Common myeloid progenitor, CD34-positive (primary cell): Measurements from ENCODE around the gene PRELP.

ENCODE experiments used
- CTCF ChIA-PET: fragments of 350-600 bp; sonication (Branson Sonifier 250); formaldehyde crosslinking; loops from one replicate; lab custom pipeline; 2021; ENCODE audit warnings: antibody characterized with exemption; lab: Charles Lee
- POLR2A ChIA-PET: fragments of 350-600 bp; sonication (Branson Sonifier 250); formaldehyde crosslinking; loops from one replicate; lab custom pipeline; 2021; ENCODE audit warnings: antibody characterized with exemption; lab: Charles Lee
- DNase-seq, 3 donors: peaks; one replicate each; pipeline versions ENCODE4 v3.0.0 to v3.0.0-alpha.2; 2013
- H3K27ac ChIP-seq, 2 experiments: 1 replicate in 1 of 2; 2 replicates in 1 of 2; pipeline ENCODE4 v1.7.0; 2013; ENCODE audit warnings: inconsistent platforms in 2 of 2, low read length in 2 of 2, mild to moderate bottlenecking in 2 of 2, low read depth in 1 of 2, moderate library complexity in 1 of 2; ENCODE audit not compliant: severe bottlenecking in 2 of 2, insufficient read depth in 1 of 2, poor library complexity in 1 of 2
- H3K27me3 ChIP-seq, 5 experiments: replicated peaks in 2 of 5; 1 replicate in 3 of 5; 2 replicates in 2 of 5; pipeline versions ENCODE4 v1.6.1 to v1.7.0; 2013; ENCODE audit warnings: low read length in 4 of 5, mild to moderate bottlenecking in 2 of 5, moderate library complexity in 2 of 5, inconsistent platforms in 1 of 5; ENCODE audit not compliant: insufficient read depth in 5 of 5, control insufficient read depth in 4 of 5
- H3K36me3 ChIP-seq, 4 experiments: 1 replicate in 2 of 4; 2 replicates in 2 of 4; pipeline versions ENCODE4 v1.6.1 to v1.7.0; 2013; ENCODE audit warnings: low read length in 3 of 4, control low read depth in 1 of 4, mild to moderate bottlenecking in 1 of 4; ENCODE audit not compliant: control insufficient read depth in 4 of 4, insufficient read depth in 4 of 4
- H3K4me1 ChIP-seq, 4 experiments: 1 replicate in 3 of 4; 2 replicates in 1 of 4; pipeline versions ENCODE4 v1.6.1 to v1.7.1; 2013; ENCODE audit warnings: low read length in 3 of 4, mild to moderate bottlenecking in 3 of 4, control low read depth in 1 of 4, inconsistent platforms in 1 of 4, moderate library complexity in 1 of 4; ENCODE audit not compliant: control insufficient read depth in 4 of 4, insufficient read depth in 4 of 4; ENCODE audit errors: control extremely low read depth in 1 of 4
- H3K4me3 ChIP-seq, 7 experiments: 1 replicate in 4 of 7; 2 replicates in 3 of 7; pipeline versions ENCODE4 v1.5.1 to v1.7.0; 2013; ENCODE audit warnings: mild to moderate bottlenecking in 7 of 7, low read length in 6 of 7, moderate library complexity in 6 of 7, inconsistent platforms in 2 of 7, low read depth in 2 of 7, control low read depth in 1 of 7; ENCODE audit not compliant: insufficient read depth in 4 of 7, control insufficient read depth in 1 of 7; ENCODE audit errors: extremely low read depth in 1 of 7
- H3K9me3 ChIP-seq, 5 experiments: 1 replicate in 4 of 5; 2 replicates in 1 of 5; pipeline versions ENCODE4 v1.6.1 to v1.7.1; 2013; ENCODE audit warnings: low read length in 4 of 5, mild to moderate bottlenecking in 2 of 5, inconsistent platforms in 1 of 5, low read depth in 1 of 5, moderate library complexity in 1 of 5; ENCODE audit not compliant: control insufficient read depth in 4 of 5, insufficient read depth in 2 of 5; ENCODE audit errors: control extremely low read depth in 1 of 5
- WGBS: methylation state at CpG from one replicate; pipeline ENCODE4 v1.1.5; 2013; ENCODE audit not compliant: insufficient coverage; 5-methylcytosine and 5-hydroxymethylcytosine counted together

PRELP gene

DNA sequence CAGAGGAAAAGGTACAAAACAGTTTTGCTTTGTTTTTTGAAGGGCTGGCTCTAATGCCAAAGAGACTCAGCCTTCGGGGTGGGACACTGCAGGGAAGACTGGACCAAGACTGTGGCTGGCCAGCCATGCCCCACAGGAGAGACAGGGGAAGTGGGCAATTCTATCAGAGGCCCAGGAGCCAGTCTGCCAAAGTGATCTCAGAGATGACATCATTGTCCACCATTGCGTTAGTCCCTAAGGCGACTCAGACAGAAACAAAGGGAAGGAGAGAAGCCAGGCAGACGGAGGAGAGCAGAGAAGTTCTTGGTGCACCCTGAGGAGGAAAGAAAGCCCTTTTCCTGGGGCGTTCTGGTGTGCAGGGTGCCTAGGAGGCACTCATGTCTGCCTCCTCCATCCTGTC is 44.7 kb downstream of the PRELP start:
- CTCF ChIA-PET, result interaction anchor here (2.8 kb wide), 1 partner anchor 182 kb away, joined by 9 read pairs; no protein-coding TSS in a partner anchor
- no peak for DNase-seq

DNA sequence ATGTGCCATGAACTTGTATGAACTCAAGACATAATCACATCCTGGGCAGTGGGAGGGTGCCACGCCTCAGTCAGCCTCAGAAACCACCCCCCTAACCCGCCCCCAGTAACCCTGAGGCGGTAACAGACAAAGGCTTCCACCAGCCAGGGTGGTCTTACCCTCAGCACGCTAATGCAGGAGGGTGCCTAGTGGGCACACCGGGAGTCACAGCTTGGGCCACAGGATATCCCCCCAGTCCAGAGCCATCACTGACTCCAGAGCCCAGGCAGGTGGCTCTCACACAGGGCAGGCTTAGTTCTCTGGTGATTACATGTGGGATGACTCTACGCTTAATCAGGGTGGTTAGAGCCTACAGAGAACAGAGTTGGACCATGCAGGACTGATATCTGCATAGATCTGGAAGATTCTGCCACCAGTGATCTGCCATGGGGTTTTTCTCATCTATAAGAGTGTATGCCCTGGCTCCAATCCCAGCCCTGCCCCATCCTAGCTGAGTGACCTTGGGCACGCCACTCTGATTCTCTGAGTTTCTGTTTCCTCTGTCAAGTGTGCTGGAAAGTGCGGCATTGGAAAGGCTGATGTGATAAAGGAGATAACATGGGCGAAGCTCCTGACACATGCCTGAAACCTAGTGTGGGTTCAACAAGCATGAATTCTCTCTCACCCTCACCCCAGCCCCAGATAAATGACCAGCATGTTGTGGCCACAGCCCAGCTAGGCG is 45.6 kb downstream of the PRELP start:
- Histone ChIP-seq H3K4me1 (no peaks in the 10 kb centered on the region), H3K27ac (no peak overlapping the region), H3K9me3 (no peaks in the 10 kb centered on the region), H3K36me3 (no peaks in the 10 kb centered on the region), H3K4me3 (no peak overlapping the region), H3K27me3 (no peaks in the 10 kb centered on the region)
- CTCF ChIA-PET, result interaction anchor here (0.6 to 1.7 kb wide), 5 partner anchors 9 to 180 kb away, joined by 3 to 4 read pairs (median 3); no protein-coding TSS in a partner anchor
- POLR2A ChIA-PET, result no interaction called here
- 86% methylated on average over 6 of the region's 10 CpGs for WGBS
- DNase-seq, result no peak

More for the DNA sequence above, 44.7 kb downstream of the PRELP start:
- Histone ChIP-seq H3K27ac (no peak overlapping the region), H3K9me3 (no peaks in the 10 kb centered on the region), H3K27me3 (no peaks in the 10 kb centered on the region), H3K36me3 (no peaks in the 10 kb centered on the region), H3K4me3 (no peak overlapping the region), H3K4me1 (peaks cover 0 to 5% (median 1%) of the 10 kb centered on the region in 4 experiments)
- POLR2A ChIA-PET, result no interaction called here
- 98% methylated on average over 5 of the region's 5 CpGs for WGBS

DNA sequence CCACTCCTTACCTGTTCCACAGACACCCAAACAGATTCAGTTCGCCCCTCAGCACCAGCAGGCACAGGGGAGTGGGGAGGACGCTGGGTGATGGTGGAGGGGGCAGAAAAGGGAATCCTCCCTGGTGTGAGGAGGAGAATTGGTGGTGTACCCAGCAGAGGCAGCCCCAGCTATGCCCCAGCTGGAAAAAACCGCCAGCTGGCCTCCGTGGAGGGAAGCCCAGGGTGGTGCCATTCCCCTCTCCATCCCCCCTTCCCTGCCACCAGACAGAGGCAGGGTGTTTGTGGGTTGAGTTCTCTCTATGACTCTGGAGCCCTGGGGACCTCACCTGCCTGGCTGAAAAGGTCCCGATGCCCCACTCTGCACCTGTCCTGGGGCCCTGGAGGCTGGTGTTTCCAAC is 46.2 kb downstream of the PRELP start:
- Histone ChIP-seq H3K36me3 (no peaks in the 10 kb centered on the region), H3K27me3 (no peaks in the 10 kb centered on the region), H3K4me1 (no peaks in the 10 kb centered on the region), H3K4me3 (no peak overlapping the region), H3K9me3 (no peaks in the 10 kb centered on the region), H3K27ac (no peak overlapping the region)
- WGBS, result 100% methylated on average over 1 of the region's 5 CpGs
- ChIA-PET POLR2A (no interaction called here), CTCF (interaction anchor here (0.6 to 1.7 kb wide), 5 partner anchors 8 to 180 kb away, joined by 3 to 4 read pairs (median 3); no protein-coding TSS in a partner anchor)
- no peak for DNase-seq

DNA sequence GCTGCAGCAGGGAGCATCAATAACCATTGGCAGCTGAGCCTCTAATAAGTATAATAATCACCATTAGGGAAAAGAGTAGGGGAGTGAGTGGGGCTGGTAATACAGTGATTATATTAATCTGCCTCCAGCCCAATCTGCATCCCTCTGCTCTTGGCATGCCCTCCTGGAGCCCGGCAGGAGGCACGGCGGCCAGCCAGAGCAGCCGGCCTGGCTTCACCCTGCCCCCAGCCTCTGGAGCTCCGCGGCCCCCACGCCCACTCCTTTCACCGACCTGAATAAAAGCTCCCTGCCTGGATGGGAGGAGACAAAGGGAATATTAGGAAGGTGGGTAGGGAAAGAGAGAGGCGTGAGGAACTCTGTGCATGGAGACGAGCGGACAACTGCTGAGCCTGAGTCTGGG is 46.6 kb downstream of the PRELP start:
- Histone ChIP-seq H3K27me3 (no peaks in the 10 kb centered on the region), H3K36me3 (no peaks in the 10 kb centered on the region), H3K27ac (no peak overlapping the region), H3K4me1 (no peaks in the 10 kb centered on the region), H3K4me3 (no peak overlapping the region), H3K9me3 (no peaks in the 10 kb centered on the region)
- no peak for DNase-seq
- ChIA-PET CTCF (interaction anchor here (0.6 to 1.7 kb wide), 4 partner anchors 17 to 179 kb away, joined by 3 to 4 read pairs (median 4); no protein-coding TSS in a partner anchor), POLR2A (no interaction called here)
- WGBS, result 96% methylated on average over 4 of the region's 11 CpGs

DNA sequence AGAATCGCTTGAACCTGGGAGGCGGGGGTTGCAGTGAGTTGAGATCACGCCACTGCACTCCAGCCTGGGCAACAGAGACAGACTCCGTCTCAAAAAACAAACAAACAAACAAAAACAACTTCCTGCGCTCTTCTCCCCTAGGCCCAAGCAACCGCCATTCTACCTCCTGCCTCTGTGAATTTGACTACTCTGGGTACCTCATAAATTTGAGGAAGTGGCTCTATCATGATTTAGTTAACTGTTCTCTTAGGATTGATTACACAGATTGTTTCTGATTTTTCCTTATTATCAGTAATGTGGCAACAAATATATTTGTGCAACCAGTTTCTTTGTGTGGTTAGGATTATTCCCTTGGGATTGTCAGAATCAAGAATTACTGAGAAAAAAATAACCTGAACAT is 48.1 kb downstream of the PRELP start:
- H3K4me3 ChIP-seq, result no peak overlapping the region
- no peaks in the 10 kb centered on the region for H3K4me1 ChIP-seq
- no peaks in the 10 kb centered on the region for H3K36me3 ChIP-seq
- POLR2A ChIA-PET, result no interaction called here
- no peaks in the 10 kb centered on the region for H3K9me3 ChIP-seq
- 100% methylated on average over 4 of the region's 6 CpGs for WGBS
- no peaks in the 10 kb centered on the region for H3K27me3 ChIP-seq
- CTCF ChIA-PET, result interaction anchor here (1.6 kb wide), 1 partner anchor 178 kb away, joined by 6 read pairs; no protein-coding TSS in a partner anchor
- H3K27ac ChIP-seq, result no peak overlapping the region
- DNase-seq, result no peak

DNA sequence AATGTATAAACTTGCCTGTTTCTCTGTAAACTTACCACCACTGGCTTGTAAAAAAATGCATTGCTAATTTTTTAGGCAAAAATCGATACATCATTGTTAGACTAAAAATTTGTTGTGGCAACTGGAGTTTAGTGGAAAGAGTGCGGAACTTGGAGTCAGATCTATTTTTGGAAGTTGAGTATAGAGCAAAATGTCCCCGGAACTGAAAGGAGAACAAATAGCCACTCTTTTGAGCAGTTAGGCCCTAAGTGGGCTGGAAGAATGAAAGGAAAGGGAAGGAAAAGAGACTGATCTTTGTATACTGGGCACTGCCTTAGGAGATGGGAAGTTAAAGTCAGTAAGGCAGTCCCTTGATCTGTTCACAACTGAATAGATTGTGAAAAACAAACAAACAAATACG is 48.5 kb downstream of the PRELP start:
- Histone ChIP-seq H3K9me3 (no peaks in the 10 kb centered on the region), H3K27ac (no peak overlapping the region), H3K36me3 (no peaks in the 10 kb centered on the region), H3K4me1 (peaks cover 0 to 2% (median 0%) of the 10 kb centered on the region in 4 experiments), H3K27me3 (no peaks in the 10 kb centered on the region), H3K4me3 (no peak overlapping the region)
- WGBS, result 89% methylated on average over 3 of the region's 4 CpGs
- ChIA-PET CTCF (interaction anchor here (1.6 kb wide), 1 partner anchor 178 kb away, joined by 6 read pairs; no protein-coding TSS in a partner anchor), POLR2A (no interaction called here)
- no peak for DNase-seq

DNA sequence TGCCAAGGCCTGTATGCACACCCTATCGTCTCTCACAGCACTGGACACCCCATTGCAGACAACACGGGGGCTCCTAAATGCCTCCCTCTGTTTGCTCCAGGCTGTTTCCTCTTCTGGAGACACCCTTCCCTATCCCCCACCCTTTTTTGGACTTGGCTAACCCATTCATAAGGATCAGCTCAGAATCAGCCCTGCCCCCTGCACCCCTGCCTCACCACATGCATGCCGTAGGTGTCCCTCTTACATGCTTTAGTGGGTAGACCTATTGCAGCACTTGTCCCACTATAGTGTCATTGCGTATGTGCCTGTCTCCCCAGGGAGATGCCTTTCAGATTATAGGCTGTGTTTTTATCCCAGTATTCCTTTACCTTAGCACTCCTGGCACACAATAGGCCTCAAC is 49.2 kb downstream of the PRELP start:
- WGBS, result 98% methylated on average over 4 of the region's 4 CpGs
- Histone ChIP-seq H3K36me3 (no peaks in the 10 kb centered on the region), H3K27ac (no peak overlapping the region), H3K4me1 (peaks cover 0 to 3% (median 0%) of the 10 kb centered on the region in 4 experiments), H3K9me3 (no peaks in the 10 kb centered on the region), H3K4me3 (no peak overlapping the region), H3K27me3 (no peaks in the 10 kb centered on the region)
- ChIA-PET CTCF (interaction anchor here (1.2 to 1.6 kb wide), 2 partner anchors 11 to 177 kb away, joined by 3 to 6 read pairs; no protein-coding TSS in a partner anchor), POLR2A (no interaction called here)
- no peak for DNase-seq
